HEK293 (cell line): Measurements from ENCODE around the gene FTCD.
"Not testable (repeated sequence)": the region's sequence is repeated elsewhere in the genome, so short reads cannot be mapped to it uniquely, and the experiment has no call there.

Experiments
- CTCF ChIA-PET: fragments of 350-600 bp; formaldehyde crosslinking; extraction: SDS; loops from one replicate; lab custom pipeline; 2021; ENCODE audit warnings: antibody characterized with exemption; lab: Yijun Ruan, JAX
- POLR2A ChIA-PET: fragments of 300-600 bp; formaldehyde crosslinking; extraction: SDS; loops from one replicate; lab custom pipeline; 2020; ENCODE audit warnings: antibody characterized with exemption, inconsistent platforms; lab: Yijun Ruan, JAX
- H3K27ac ChIP-seq: fragments of 200-500 bp; sonication (Bioruptor generic); 2 replicates; pipeline ENCODE4 v1.5.1; 2014; ENCODE audit warnings: low read depth, low read length, control low read depth, inconsistent platforms; ENCODE audit errors: extremely low read depth
- H3K36me3 ChIP-seq, 2 experiments: fragments of 200-500 bp in 1 of 2; sonication (Bioruptor generic) in 1 of 2; 1 replicate in 1 of 2; 2 replicates in 1 of 2; pipeline ENCODE4 v1.5.1; 2014 to 2017; ENCODE audit warnings: inconsistent platforms in 2 of 2, low read length in 2 of 2; ENCODE audit not compliant: control insufficient read depth in 2 of 2, insufficient read depth in 1 of 2
- H3K4me1 ChIP-seq: fragments of 200-500 bp; sonication (Bioruptor generic); 2 replicates; pipeline ENCODE4 v1.5.1; 2014; ENCODE audit warnings: mild to moderate bottlenecking, low read length, inconsistent platforms; ENCODE audit not compliant: control insufficient read depth, insufficient read depth
- H3K4me3 ChIP-seq: 2 replicates; pipeline ENCODE4 v1.5.1; 2011; ENCODE audit warnings: low read depth, mild to moderate bottlenecking, control low read depth, low read length, moderate library complexity
- H3K9me3 ChIP-seq: fragments of 200-500 bp; sonication (Bioruptor generic); 2 replicates; pipeline ENCODE4 v1.5.1; 2014; ENCODE audit warnings: low read depth, low read length, inconsistent platforms; ENCODE audit not compliant: control insufficient read depth, insufficient read depth
- RBAK ChIP-seq: fragments of 450-650 bp; formaldehyde crosslinking; IDR thresholded peaks from 2 replicates; pipeline ENCODE4 v1.5.1; 2016; ENCODE audit warnings: missing biosample characterization, missing genetic modification characterization
- SCRT2 ChIP-seq: fragments of 450-650 bp; formaldehyde crosslinking; IDR thresholded peaks from 2 replicates; pipeline ENCODE4 v1.5.1; 2016; ENCODE audit warnings: missing biosample characterization, missing genetic modification characterization
- SP2 ChIP-seq: fragments of 450-650 bp; formaldehyde crosslinking; IDR thresholded peaks from 2 replicates; pipeline ENCODE4 v1.5.1; 2016; ENCODE audit warnings: missing biosample characterization, missing genetic modification characterization
- WT1 ChIP-seq: fragments of 450-650 bp; formaldehyde crosslinking; IDR thresholded peaks from 2 replicates; pipeline ENCODE4 v1.5.1; 2016; ENCODE audit warnings: missing biosample characterization, missing genetic modification characterization
- ZEB2 ChIP-seq: fragments of 450-650 bp; formaldehyde crosslinking; IDR thresholded peaks from 2 replicates; pipeline ENCODE4 v1.5.1; 2016; ENCODE audit warnings: missing biosample characterization, missing genetic modification characterization
- ZNF555 ChIP-seq: fragments of 450-650 bp; formaldehyde crosslinking; conservative IDR thresholded peaks from 2 replicates; pipeline ENCODE4 v1.5.1; 2017; ENCODE audit warnings: missing biosample characterization, mild to moderate bottlenecking, missing genetic modification characterization, inconsistent platforms
- ZSCAN16 ChIP-seq: fragments of 450-650 bp; formaldehyde crosslinking; IDR thresholded peaks from 2 replicates; pipeline ENCODE4 v1.5.1; 2016; ENCODE audit warnings: missing biosample characterization, missing genetic modification characterization
- TF ChIP-seq, protein P1 (sequence below): fragments of 450-650 bp; formaldehyde crosslinking; optimal IDR thresholded peaks from 2 replicates; pipeline ENCODE3; 2016; ENCODE audit warnings: missing biosample characterization, mild to moderate bottlenecking, missing genetic modification characterization
- TF ChIP-seq, protein P2 (sequence below): fragments of 450-650 bp; formaldehyde crosslinking; IDR thresholded peaks from 2 replicates; pipeline ENCODE4 v1.5.1; 2017; ENCODE audit warnings: missing biosample characterization, missing genetic modification characterization
- TF ChIP-seq, protein P3 (sequence below): fragments of 450-650 bp; formaldehyde crosslinking; IDR thresholded peaks from 2 replicates; pipeline ENCODE4 v1.5.1; 2016; ENCODE audit warnings: missing biosample characterization, missing genetic modification characterization

The FTCD gene

DNA sequence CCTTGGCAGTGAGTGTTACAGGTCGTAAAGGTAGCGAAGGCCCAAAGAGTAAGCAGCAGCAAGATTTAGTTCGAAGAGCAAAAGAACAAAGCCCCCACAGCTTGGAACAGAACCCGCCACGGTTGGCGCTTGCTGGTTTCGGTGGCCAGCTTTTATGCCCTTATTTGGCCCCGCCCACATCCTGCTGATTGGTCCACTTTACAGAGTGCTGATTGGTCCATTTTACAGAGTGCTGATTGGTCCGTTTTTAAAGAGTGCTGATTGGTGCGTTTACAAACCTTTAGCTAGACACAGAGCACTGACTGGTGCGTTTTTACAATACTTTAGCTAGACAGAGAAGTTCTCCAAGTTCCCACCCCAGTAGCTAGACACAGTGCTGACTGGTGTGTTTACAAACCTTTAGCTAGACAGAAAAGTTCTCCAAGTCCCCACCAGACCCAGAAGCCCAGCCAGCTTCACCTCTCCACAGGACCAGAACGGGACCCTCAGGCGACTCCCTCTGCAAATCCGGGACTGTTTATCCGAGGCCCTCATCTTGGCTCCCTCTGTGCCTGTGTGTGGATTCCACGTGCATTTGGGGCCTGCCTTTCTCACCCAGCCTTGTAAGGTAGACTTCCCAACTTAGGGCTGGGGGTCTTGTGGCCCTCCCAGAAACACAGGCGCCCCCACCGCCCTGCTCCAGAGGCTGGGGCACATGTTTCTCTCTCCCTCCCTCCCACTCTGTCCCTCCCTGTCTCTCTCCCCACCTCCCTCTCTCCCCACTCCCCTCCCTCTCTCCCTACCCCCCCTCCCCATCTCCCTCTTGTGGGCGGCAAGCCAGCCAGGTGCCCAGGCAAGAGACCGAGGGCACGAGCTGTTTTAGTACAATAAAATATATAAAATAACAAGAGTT lies 12.6 kb downstream of the FTCD start:
- ChIA-PET POLR2A (interaction anchor here (0.6 to 1.8 kb wide), 10 partner anchors 9 to 493 kb away, joined by 3 to 9 read pairs (median 4); partner anchors contain the start of genes C21orf58, PCNT and PRMT2), CTCF (interaction anchor here (0.6 to 3.7 kb wide), 46 partner anchors 10 to 501 kb away, joined by 3 to 39 read pairs (median 4); partner anchors contain the start of genes LSS, MCM3AP and YBEY)
- H3K4me3 ChIP-seq = no peak overlapping the region

DNA sequence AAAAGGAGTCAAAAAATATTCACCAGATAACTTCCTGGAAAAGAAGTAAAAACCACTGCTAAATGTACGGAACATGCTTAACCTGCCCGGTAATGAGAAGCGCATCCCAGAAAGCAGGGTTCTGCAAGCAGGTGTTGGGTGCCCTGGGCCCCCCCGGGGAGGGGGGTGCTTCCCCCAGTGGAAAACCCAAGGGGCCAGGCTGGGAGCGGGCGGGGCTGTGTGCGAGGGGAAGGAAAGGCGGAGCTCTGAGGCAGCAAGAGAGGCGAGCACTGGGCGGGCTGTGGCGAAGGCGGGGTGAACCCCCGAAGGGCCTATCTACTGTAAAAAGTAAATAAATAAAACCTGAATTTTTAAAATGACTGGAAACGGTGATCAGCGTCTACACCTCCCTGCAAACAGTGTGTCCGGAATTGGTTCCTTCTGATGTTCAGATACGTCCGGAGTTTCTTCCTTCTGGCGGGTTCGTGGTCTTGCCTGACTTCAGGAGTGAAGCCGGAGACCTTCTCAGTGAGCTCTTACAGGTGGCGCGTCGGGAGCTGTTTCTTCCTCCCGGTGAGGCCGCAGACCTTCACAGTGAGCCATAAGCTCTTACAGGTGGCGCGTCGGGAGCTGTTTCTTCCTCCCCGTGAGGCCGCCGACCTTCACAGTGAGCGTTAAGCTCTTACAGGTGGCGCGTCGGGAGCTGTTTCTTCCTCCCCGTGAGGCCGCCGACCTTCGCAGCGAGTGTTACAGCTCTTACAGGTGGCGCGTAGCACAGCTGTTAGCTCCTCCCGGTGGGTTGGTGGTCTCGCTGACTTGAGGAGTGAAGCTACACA lies 13.4 kb downstream of the FTCD start:
- no peak overlapping the region for H3K4me3 ChIP-seq
- H3K27ac ChIP-seq = no peak overlapping the region
- TF ChIP-seq, protein P1, sequence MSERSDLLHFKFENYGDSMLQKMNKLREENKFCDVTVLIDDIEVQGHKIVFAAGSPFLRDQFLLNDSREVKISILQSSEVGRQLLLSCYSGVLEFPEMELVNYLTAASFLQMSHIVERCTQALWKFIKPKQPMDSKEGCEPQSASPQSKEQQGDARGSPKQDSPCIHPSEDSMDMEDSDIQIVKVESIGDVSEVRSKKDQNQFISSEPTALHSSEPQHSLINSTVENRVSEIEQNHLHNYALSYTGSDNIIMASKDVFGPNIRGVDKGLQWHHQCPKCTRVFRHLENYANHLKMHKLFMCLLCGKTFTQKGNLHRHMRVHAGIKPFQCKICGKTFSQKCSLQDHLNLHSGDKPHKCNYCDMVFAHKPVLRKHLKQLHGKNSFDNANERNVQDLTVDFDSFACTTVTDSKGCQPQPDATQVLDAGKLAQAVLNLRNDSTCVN = no peak
- TF ChIP-seq ZEB2 (tag by site-specific recombination) (no peak), SCRT2 (tag by site-specific recombination) (0 out of 2 replicates have a peak, but pooled peaks have one; percentile 51), ZNF555 (tag by site-specific recombination) (no peak), ZSCAN16 (tag by site-specific recombination) (no peak)
- TF ChIP-seq, all 188 proteins: peak for 1
- no peaks in the 10 kb centered on the region for H3K9me3 ChIP-seq
- 0 out of 2 replicates have a peak, but pooled peaks cover 4% of the 10 kb centered on the region for H3K4me1 ChIP-seq
- ChIA-PET POLR2A (interaction anchor here (1.5 kb wide), 1 partner anchor 110 kb away, joined by 3 read pairs; no protein-coding TSS in a partner anchor), CTCF (interaction anchor here (0.6 to 3.7 kb wide), 17 partner anchors 11 to 258 kb away, joined by 3 to 39 read pairs (median 6); partner anchors contain the start of gene LSS)
- no peaks in the 10 kb centered on the region for H3K36me3 ChIP-seq

More for the DNA sequence above, 12.6 kb downstream of the FTCD start:
- Histone ChIP-seq H3K27ac (no peak overlapping the region), H3K36me3 (no peaks in the 10 kb centered on the region), H3K4me1 (0 out of 2 replicates have a peak, but pooled peaks cover 4% of the 10 kb centered on the region)
- TF ChIP-seq RBAK (tag by site-specific recombination) (no peak), SP2 (tag by site-specific recombination) (peak; percentile 44)
- TF ChIP-seq, protein P2, sequence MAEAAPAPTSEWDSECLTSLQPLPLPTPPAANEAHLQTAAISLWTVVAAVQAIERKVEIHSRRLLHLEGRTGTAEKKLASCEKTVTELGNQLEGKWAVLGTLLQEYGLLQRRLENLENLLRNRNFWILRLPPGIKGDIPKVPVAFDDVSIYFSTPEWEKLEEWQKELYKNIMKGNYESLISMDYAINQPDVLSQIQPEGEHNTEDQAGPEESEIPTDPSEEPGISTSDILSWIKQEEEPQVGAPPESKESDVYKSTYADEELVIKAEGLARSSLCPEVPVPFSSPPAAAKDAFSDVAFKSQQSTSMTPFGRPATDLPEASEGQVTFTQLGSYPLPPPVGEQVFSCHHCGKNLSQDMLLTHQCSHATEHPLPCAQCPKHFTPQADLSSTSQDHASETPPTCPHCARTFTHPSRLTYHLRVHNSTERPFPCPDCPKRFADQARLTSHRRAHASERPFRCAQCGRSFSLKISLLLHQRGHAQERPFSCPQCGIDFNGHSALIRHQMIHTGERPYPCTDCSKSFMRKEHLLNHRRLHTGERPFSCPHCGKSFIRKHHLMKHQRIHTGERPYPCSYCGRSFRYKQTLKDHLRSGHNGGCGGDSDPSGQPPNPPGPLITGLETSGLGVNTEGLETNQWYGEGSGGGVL (tag by site-specific recombination) = peak; percentile 48; the same call in 1 of the 2 replicates
- TF ChIP-seq, all 188 proteins: peak for 2
- no peaks in the 10 kb centered on the region for H3K9me3 ChIP-seq

DNA sequence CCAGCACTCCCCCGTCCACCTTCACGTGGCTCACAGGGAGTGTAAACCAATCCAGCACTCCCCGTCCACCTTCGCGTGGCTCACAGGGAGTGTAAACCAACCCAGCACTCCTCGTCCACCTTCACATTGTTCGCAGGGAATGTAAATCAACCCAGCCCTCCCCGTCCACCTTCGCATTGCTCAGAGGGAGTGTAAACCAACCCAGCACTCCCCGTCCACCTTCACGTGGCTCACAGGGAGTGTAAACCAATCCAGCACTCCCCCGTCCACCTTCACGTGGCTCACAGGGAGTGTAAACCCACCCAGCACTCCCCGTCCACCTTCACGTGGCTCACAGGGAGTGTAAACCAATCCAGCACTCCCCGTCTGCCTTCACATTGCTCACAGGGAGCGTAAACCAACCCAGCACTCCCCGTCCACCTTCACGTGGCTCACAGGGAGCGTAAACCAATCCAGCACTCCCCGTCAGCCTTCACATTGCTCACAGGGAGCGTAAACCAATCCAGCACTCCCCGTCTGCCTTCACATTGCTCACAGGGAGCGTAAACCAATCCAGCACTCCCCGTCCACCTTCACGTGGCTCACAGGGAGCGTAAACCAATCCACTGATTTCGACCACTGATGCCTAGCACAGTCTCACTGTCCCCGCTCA lies 14.9 kb downstream of the FTCD start:
- CTCF ChIA-PET = interaction anchor here (1.9 to 3.7 kb wide), 2 partner anchors 167 to 170 kb away, joined by 5 to 22 read pairs; no protein-coding TSS in a partner anchor
- H3K9me3 ChIP-seq, H3K27ac ChIP-seq, H3K4me3 ChIP-seq, POLR2A ChIA-PET, H3K4me1 ChIP-seq, H3K36me3 ChIP-seq: not testable (repeated sequence)
- peak; percentile 98 for TF ChIP-seq WT1 (tag by site-specific recombination)
- TF ChIP-seq, protein P3, sequence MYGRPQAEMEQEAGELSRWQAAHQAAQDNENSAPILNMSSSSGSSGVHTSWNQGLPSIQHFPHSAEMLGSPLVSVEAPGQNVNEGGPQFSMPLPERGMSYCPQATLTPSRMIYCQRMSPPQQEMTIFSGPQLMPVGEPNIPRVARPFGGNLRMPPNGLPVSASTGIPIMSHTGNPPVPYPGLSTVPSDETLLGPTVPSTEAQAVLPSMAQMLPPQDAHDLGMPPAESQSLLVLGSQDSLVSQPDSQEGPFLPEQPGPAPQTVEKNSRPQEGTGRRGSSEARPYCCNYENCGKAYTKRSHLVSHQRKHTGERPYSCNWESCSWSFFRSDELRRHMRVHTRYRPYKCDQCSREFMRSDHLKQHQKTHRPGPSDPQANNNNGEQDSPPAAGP = 0 out of 2 replicates have a peak, but pooled peaks have one; percentile 28
